Stimulated activated CD4-positive, alpha-beta T cell treated with anti-CD3 and anti-CD28 coated beads, Interleukin-4, amount 100 ng/mL, for 48 hours (primary cell): ENCODE measurements around the gene COG4.
A peak's percentile ranks its signal among the peaks of the same experiment; 100 is the strongest.

Experiments used
- DNase-seq, 2 donors: peaks; one replicate each; pipeline ENCODE4 v3.0.0-alpha.2; 2020; ENCODE audit warnings: low read depth in 2 of 2

COG4 gene

DNA sequence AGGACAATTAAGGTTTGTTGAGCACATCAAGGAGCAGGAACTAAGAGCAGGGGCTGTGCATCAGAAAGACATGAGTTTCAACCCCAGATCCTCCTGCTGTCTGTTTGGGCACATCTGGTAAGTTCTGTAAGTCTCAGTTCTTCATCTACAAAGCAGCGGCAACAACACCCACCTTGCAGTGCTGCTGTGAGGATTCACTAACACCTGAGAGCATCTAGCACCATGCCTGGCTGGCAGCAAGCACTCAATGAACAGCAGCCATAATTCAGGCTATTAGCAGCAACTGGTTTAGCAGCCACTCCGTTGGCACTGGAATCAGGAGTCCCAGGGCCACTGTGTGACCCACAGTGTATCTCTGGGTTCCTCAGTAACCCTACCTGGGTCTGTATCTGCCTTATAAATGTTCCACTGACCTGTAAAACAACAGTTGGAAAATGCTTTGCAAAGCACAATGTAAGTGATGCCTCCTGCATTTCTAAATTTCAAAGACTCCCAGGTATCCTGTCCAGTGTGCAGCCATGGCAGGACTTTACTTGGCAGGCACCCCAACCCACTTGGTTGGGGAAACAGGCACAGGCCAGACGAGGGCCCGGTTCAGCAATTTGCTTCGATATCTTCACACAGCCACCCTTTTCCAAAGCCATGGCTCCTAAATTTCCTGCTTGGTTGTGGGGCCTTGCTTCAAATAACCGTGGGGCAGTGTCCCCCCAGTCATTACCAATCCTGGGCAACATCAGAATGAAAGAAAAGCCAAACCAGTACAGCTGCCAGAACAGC lies 88.7 kb downstream of the COG4 start:
- DNase-seq: no peak

- no peak for DNase-seq
Observed at GRCh38 chr16:70433458-70434103, 89.8 kb downstream of the COG4 start.

GRCh38 chr16:70432723-70433457 lies 90.5 kb downstream of the COG4 start:
- no peak for DNase-seq

GRCh38 chr16:70432356-70432722 lies 91.0 kb downstream of the COG4 start:
- no peak for DNase-seq

GRCh38 chr16:70430667-70431536 lies 92.5 kb downstream of the COG4 start:
- DNase-seq: peak in 1 of 2 donors; percentile 35
